Transverse colon (tissue), 4 donors: ENCODE measurements around the gene SLK.

Experiments
- POLR2A ChIP-seq: fragments of 450-650 bp; IDR thresholded peaks from one replicate; pipeline ENCODE4 v1.6.1; 2016; ENCODE audit warnings: antibody characterized with exemption, mild to moderate bottlenecking, moderate library complexity
- POLR2AphosphoS5 ChIP-seq, 3 donors: sonication (generic); formaldehyde crosslinking; IDR thresholded peaks; one replicate each; pipeline ENCODE4 v1.6.1; 2016; ENCODE audit warnings: antibody characterized with exemption in 3 of 3
- TF ChIP-seq, protein P1 (sequence below), 5 experiments: fragments of 200-600 bp in 3 of 5; fragments of 450-650 bp in 2 of 5; sonication (generic) in 3 of 5; IDR thresholded peaks; 1 replicate in 2 of 5; 2 replicates in 3 of 5; pipeline ENCODE4 v1.5.1; 2016 to 2017; ENCODE audit warnings: antibody characterized with exemption in 5 of 5, inconsistent platforms in 3 of 5, mild to moderate bottlenecking in 2 of 5, moderate library complexity in 1 of 5

DNA sequence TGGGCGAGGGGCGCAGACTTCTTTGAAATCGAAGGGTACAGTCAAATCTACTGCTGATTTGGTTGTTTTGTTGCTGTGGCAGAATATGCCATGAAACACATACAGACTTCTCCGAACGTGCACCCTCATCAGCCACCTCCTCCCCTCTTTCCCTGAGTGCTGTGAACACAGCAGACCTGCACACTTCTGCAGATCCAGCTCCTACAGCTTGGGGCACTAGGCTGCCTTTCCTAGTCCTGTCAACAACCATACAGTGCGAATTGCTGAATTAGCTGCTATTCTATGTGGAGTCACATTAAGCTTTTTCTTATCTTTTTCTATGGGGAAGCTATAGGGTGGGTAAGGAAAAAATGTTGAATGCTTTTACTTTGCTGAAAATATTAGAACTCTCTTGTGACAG, 61.2 kb downstream of the SLK start:
- TF ChIP-seq, protein P1, sequence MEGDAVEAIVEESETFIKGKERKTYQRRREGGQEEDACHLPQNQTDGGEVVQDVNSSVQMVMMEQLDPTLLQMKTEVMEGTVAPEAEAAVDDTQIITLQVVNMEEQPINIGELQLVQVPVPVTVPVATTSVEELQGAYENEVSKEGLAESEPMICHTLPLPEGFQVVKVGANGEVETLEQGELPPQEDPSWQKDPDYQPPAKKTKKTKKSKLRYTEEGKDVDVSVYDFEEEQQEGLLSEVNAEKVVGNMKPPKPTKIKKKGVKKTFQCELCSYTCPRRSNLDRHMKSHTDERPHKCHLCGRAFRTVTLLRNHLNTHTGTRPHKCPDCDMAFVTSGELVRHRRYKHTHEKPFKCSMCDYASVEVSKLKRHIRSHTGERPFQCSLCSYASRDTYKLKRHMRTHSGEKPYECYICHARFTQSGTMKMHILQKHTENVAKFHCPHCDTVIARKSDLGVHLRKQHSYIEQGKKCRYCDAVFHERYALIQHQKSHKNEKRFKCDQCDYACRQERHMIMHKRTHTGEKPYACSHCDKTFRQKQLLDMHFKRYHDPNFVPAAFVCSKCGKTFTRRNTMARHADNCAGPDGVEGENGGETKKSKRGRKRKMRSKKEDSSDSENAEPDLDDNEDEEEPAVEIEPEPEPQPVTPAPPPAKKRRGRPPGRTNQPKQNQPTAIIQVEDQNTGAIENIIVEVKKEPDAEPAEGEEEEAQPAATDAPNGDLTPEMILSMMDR (IDR thresholded peaks at IDR 0.05): peak in 3 of 5 experiments; percentile 20 to 27 (median 26)
- no peak for TF ChIP-seq POLR2A
- no peak for TF ChIP-seq POLR2AphosphoS5 (IDR thresholded peaks at IDR 0.05)
